Fibroblast of skin of right quadriceps (primary cell): ENCODE results near the gene C5orf15.

Experiments
- DNase-seq: peaks from one replicate; pipeline ENCODE4 v3.0.0-alpha.2; 2013

C5orf15 gene

GRCh38 chr5:133968204-133968980 lies at the start of gene C5orf15:
Gene C5orf15 (minus strand): TSS chr5:133968625. CDS start chr5:133968584, 41 bp downstream.
- DNase-seq, result peak; percentile 97

GRCh38 chr5:134008266-134008749 lies 39.9 kb upstream of the C5orf15 start:
- no peak for DNase-seq

GRCh38 chr5:134007581-134008265 lies 39.3 kb upstream of the C5orf15 start:
- DNase-seq, result no peak

- no peak for DNase-seq
Measured at GRCh38 chr5:134006115-134006514, 37.7 kb upstream of the C5orf15 start.

GRCh38 chr5:134005417-134006061 lies 37.1 kb upstream of the C5orf15 start:
- DNase-seq, result peak; percentile 16

GRCh38 chr5:134004626-134005416 lies 36.4 kb upstream of the C5orf15 start, which contains the start of gene VDAC1:
Gene VDAC1 (minus strand): TSS chr5:134004975. CDS start chr5:133993012, 11,963 bp downstream.
- DNase-seq, result peak; percentile 88

- DNase-seq, result peak; percentile 29
Measured at GRCh38 chr5:134003817-134004625, 35.6 kb upstream of the C5orf15 start.

GRCh38 chr5:134003064-134003816 lies 34.8 kb upstream of the C5orf15 start:
- no peak for DNase-seq

- no peak for DNase-seq
Measured at GRCh38 chr5:134001938-134002731, 33.7 kb upstream of the C5orf15 start.

GRCh38 chr5:134000696-134001453 lies 32.5 kb upstream of the C5orf15 start:
- no peak for DNase-seq

GRCh38 chr5:134000091-134000511 lies 31.7 kb upstream of the C5orf15 start:
- no peak for DNase-seq

GRCh38 chr5:133998807-133999206 lies 30.4 kb upstream of the C5orf15 start:
- no peak for DNase-seq

- no peak for DNase-seq
Measured at GRCh38 chr5:133998042-133998441, 29.6 kb upstream of the C5orf15 start.

- no peak for DNase-seq
Measured at GRCh38 chr5:133996683-133997252, 28.3 kb upstream of the C5orf15 start.

- DNase-seq, result no peak
Measured at GRCh38 chr5:133995883-133996563, 27.6 kb upstream of the C5orf15 start.

- DNase-seq, result no peak
Measured at GRCh38 chr5:133995341-133995740, 26.9 kb upstream of the C5orf15 start.

GRCh38 chr5:133994990-133995333 lies 26.5 kb upstream of the C5orf15 start:
- DNase-seq, result no peak

GRCh38 chr5:133994297-133994989 lies 26.0 kb upstream of the C5orf15 start:
- DNase-seq, result no peak
